Tibial artery (tissue), 4 donors: Measurements from ENCODE around the gene FAM83F.

Experiments
- DNase-seq, 2 donors: peaks; one replicate each; pipeline ENCODE4 v3.0.0-alpha.2; 2019
- H3K27ac ChIP-seq, 2 donors: fragments of 200-600 bp; sonication (generic) in 1 of 2; 1 replicate in 1 of 2; 2 replicates in 1 of 2; pipeline ENCODE4 v1.5.1; 2018 to 2019; ENCODE audit warnings: mild to moderate bottlenecking in 1 of 2
- H3K27me3 ChIP-seq, 2 donors: fragments of 200-600 bp; sonication (generic) in 1 of 2; one replicate each; pipeline versions ENCODE4 v1.5.1 to v1.6.0; 2016 to 2019
- H3K36me3 ChIP-seq, 3 donors: fragments of 200-600 bp; sonication (generic) in 2 of 3; one replicate each; pipeline ENCODE4 v1.5.1; 2016 to 2019; ENCODE audit warnings: mild to moderate bottlenecking in 2 of 3
- H3K4me1 ChIP-seq, 4 donors: fragments of 200-600 bp; sonication (generic) in 2 of 4; 1 replicate in 3 of 4; 2 replicates in 1 of 4; pipeline ENCODE4 v1.5.1; 2016 to 2019
- H3K4me3 ChIP-seq, 2 donors: fragments of 200-600 bp; sonication (generic) in 1 of 2; 1 replicate in 1 of 2; 2 replicates in 1 of 2; pipeline ENCODE4 v1.5.1; 2018 to 2019; ENCODE audit warnings: mild to moderate bottlenecking in 2 of 2
- H3K9me3 ChIP-seq, 3 donors: fragments of 200-600 bp; sonication (generic) in 1 of 3; one replicate each; pipeline ENCODE4 v1.5.1; 2016 to 2019
- intact Hi-C: fragments of 100-400 bp; cut with DNase I; formaldehyde crosslinking; loops from one replicate; pipeline ENCODE4 v1.15.0; 2023; ENCODE audit warnings: low total_unique reads
- TF ChIP-seq, protein P1 (sequence below), 2 experiments: fragments of 200-600 bp in 1 of 2; fragments of 450-650 bp in 1 of 2; IDR thresholded peaks; one replicate each; pipeline ENCODE4 v1.5.1; 2017 to 2019; ENCODE audit warnings: antibody characterized with exemption in 2 of 2, mild to moderate bottlenecking in 1 of 2, moderate library complexity in 1 of 2

FAM83F gene

DNA sequence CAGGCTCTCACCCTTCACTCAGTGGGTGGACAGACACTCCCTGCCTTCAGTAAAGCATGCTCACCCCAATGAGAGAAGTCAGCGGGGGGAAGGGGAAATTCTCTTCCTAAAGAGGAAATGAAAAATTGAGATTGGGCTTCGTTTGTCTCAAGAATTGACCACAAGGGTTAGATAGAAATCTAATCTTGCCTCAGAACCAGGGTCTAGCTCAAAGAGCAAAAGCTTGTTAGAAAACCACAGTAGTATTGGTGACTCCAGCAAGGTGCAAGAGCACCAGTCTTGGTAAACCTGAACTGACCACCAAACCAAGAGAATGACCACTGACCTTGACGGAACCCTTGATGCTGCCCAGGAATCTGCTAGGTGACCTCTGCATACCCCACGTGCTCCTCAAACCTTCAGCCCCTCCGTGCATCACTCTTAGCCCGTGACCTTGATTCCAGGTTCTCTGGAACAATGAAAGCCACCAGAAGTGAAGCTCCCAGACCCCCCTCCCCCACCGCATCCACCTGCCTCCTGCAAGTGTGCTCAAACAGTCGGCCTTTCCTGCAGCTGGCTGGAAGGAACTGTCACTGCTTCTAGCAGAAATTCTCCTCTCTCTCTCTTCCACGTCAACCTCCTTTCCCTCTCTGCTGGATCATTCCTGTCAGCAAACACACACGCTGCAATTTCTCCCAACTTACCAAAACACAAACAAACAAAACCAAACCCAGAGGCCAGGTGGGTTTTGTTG lies 37.7 kb upstream of the FAM83F start:
- Histone ChIP-seq H3K9me3 (no peaks in the 10 kb centered on the region), H3K4me3 (no peak overlapping the region), H3K36me3 (no peaks in the 10 kb centered on the region), H3K27me3 (peaks cover 0 to 33% of the 10 kb centered on the region in 2 donors), H3K4me1 (no peaks in the 10 kb centered on the region), H3K27ac (no peak overlapping the region)
- TF ChIP-seq, protein P1, sequence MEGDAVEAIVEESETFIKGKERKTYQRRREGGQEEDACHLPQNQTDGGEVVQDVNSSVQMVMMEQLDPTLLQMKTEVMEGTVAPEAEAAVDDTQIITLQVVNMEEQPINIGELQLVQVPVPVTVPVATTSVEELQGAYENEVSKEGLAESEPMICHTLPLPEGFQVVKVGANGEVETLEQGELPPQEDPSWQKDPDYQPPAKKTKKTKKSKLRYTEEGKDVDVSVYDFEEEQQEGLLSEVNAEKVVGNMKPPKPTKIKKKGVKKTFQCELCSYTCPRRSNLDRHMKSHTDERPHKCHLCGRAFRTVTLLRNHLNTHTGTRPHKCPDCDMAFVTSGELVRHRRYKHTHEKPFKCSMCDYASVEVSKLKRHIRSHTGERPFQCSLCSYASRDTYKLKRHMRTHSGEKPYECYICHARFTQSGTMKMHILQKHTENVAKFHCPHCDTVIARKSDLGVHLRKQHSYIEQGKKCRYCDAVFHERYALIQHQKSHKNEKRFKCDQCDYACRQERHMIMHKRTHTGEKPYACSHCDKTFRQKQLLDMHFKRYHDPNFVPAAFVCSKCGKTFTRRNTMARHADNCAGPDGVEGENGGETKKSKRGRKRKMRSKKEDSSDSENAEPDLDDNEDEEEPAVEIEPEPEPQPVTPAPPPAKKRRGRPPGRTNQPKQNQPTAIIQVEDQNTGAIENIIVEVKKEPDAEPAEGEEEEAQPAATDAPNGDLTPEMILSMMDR (IDR thresholded peaks at IDR 0.05): no peak
- DNase-seq: no peak
- intact Hi-C loops: no loop called here

DNA sequence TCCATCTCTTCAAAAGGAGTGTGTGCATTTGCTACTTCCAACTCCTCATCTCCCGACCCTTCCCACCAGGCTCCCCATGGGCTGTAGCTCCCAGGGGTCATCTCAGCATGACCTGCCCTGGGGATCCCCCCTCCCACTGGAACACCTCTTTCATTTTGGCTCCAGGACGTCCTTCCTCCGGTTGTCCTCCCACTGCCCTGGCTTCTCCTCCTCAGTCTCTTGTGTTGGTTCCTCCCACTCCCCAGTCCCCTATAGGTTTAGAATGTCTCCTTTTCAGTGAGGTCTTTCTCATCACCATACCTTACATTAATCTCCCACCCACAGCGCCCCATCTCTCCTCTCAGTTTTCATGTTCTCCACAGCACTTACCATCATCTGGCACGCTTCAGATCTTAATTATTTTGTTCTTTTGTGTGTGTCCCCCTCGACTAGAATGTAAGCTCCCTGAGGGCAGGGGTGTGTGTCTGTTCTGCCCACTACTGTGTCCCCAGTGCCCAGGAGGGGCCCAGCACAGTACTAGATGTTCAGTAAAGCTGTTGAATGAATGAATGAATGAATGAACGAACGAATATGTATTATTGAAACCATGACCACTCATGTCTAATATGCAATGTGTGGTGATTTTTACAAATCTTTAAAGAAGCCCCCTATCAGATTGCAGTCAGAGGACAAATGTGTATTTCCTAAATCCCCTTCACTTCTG lies 36.6 kb upstream of the FAM83F start:
- Histone ChIP-seq H3K27ac (no peak overlapping the region), H3K27me3 (peaks cover 0 to 28% of the 10 kb centered on the region in 2 donors), H3K4me1 (no peaks in the 10 kb centered on the region), H3K36me3 (no peaks in the 10 kb centered on the region), H3K9me3 (no peaks in the 10 kb centered on the region), H3K4me3 (no peak overlapping the region)
- no peak for DNase-seq
- intact Hi-C loops: no loop called here
- TF ChIP-seq, protein P1 (IDR thresholded peaks at IDR 0.05): no peak

DNA sequence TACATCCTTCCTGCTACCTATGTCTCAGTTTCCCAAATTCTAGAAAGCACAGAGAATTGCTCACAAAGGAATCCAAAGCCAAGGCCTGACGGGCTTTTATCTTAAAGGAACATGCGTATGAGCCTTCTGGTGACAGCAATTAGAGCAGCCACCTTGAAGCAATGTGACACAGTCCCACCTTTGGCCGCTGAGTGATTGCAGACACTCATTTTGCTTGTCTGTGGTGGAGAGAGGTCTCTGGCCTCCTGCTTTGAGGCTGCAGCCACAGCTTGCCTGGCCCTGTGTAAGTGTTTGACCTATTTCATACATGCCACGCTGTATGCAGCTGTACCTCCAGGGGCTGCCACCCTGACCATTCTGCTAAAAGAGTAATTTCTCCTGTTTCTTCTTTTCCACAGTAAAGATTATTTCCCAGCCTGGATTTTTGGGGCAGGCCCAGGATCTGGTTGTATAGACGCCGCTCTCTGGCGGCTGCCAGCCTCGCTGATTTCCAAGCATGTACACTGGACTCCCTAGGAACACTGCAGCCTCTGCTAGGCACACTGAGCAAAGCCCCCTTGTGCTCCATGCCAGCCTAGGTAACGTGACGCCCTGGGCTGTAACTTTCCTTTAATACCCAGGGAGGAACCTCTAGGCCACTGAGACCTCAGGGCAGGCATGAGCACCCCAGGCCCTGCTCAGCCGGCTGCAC lies 35.7 kb upstream of the FAM83F start:
- intact Hi-C loops: no loop called here
- peaks cover 0 to 30% of the 10 kb centered on the region in 2 donors for H3K27me3 ChIP-seq
- H3K4me3 ChIP-seq: no peak overlapping the region
- DNase-seq: no peak
- TF ChIP-seq, protein P1 (IDR thresholded peaks at IDR 0.05): no peak
- H3K4me1 ChIP-seq: no peaks in the 10 kb centered on the region
- no peak overlapping the region for H3K27ac ChIP-seq
- no peaks in the 10 kb centered on the region for H3K36me3 ChIP-seq
- no peaks in the 10 kb centered on the region for H3K9me3 ChIP-seq

DNA sequence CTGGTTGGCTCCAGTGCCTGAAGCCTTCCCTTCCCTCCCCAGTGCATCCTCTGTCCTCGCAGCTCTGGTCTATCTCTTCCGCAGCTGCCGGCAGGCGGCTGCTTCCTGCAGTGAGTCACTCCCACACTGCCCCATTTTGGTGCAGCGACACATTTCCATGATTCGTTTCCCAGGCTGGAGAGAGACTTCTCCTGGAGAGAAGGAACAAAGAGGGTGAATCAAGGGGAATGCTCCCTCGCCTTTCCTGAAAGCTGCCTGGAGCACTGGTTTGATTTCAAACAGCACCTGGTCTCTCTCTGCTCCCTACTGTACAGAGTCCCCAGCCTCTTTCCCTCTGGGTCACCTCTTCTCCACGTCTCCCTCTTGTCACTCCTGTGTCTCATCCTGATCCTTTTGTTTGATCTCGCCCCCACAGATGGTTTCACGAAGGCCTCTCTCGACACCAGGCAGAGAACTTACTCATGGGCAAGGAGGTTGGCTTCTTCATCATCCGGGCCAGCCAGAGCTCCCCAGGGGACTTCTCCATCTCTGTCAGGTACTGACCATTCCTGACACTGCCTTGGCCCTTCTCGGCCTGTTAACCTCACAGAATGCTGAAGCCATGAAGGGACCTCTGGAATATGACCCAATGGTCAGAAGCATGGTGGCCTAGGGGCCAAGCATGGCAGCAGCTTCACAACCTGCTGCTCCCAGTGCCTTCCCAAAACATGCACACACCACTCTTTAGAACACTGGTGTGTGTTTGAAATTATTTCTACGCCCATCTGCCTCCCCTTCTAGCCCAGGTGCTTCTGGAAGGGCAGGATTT lies 34.9 kb upstream of the FAM83F start, which contains the start of gene TMA7B:
TMA7B (plus strand) TSS at position 758 of the 808 bp plus-strand sequence. CDS start 3,978 bp downstream, outside the sequence.
- H3K27me3 ChIP-seq: peaks cover 0 to 34% of the 10 kb centered on the region in 2 donors
- no peak within 1 kb of the TSS for H3K4me3 ChIP-seq
- H3K9me3 ChIP-seq: no peaks in the 10 kb centered on the region
- no peaks in the 10 kb centered on the region for H3K4me1 ChIP-seq
- H3K27ac ChIP-seq: no peak within 1 kb of the TSS
- DNase-seq: no peak
- H3K36me3 ChIP-seq: no peaks in the 10 kb centered on the region
- TF ChIP-seq, protein P1 (IDR thresholded peaks at IDR 0.05): no peak
- intact Hi-C loops: no loop called here
